Epidermal melanocyte (primary cell): ENCODE measurements around the gene PPP1R3G.

Experiments used
- DNase-seq: peaks from one replicate; pipeline ENCODE4 v3.0.0; 2011; ENCODE audit warnings: low spot score; ENCODE audit not compliant: insufficient read length

The PPP1R3G gene

DNA sequence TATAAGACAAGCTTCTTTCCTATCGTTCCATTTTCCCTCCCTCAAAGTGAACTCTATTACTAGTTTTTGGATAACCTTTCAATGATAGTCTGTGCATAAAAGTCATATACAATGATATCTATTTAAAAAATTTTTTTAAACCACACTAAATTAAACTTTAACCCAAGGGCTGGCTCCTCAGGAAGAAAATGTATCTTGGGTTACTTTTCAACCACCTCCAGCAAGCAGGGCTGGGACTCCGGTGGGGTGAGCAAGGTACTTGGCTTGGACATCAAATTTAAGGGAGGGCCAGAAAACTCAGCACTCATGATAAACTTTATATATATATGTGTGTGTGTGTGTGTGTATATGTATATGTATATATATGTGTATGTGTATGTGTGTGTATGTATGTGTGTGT is 13.9 kb upstream of the PPP1R3G start:
- DNase-seq = no peak

- DNase-seq = no peak
These were observed 12.7 kb upstream of the PPP1R3G start for GRCh38 chr6:5072440-5072839.

DNA sequence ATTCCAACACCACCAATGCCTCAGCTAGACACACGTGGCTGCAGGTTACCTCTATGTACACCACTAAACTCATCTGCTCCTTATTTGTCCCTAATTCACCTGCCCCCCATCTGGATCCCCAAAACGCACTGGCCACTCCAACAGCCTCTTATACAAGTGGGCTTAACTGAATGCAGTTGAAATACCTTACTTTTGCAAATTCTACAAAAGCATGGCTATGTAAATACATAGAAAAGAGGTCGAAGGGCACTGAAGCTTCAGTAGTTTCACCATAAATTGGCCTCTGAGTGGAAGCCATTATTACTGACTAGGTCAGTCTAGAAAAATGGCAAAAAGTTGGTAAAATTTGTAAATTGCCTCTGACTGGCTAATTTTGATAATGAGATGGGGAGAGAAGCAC is 11.1 kb upstream of the PPP1R3G start:
- no peak for DNase-seq

- DNase-seq = no peak
These were observed 8.2 kb upstream of the PPP1R3G start for GRCh38 chr6:5076931-5077330.

DNA sequence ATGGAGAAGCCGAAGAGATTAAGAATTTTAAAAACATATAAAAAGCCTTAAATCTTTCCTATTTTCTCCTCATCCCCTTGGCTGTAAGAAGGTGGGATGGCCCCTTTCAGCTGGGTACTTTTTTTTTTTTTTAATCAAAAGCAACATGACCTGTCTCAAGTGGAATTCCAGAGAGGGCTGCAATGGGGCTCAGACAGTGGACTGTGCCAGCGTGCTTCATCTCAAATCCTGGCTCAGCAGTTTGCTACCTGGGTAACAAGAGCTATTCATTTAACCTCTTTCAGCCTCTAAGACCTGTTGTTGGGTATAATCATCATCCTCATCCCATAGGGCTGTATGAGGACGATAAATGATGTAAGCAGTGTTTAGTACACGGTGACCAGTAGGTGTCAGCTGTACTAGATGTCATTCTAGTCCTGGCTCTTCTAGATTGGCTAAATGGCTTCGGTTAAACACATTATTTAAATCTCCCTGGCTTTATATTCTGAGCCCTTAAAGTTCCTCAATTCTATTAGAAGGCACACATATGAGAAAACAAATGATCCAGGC is 6.9 kb upstream of the PPP1R3G start:
- DNase-seq = no peak

- no peak for DNase-seq
These were observed 5.4 kb upstream of the PPP1R3G start for GRCh38 chr6:5079692-5080091.

- DNase-seq = no peak
These were observed 4.6 kb upstream of the PPP1R3G start for GRCh38 chr6:5080574-5080973.

DNA sequence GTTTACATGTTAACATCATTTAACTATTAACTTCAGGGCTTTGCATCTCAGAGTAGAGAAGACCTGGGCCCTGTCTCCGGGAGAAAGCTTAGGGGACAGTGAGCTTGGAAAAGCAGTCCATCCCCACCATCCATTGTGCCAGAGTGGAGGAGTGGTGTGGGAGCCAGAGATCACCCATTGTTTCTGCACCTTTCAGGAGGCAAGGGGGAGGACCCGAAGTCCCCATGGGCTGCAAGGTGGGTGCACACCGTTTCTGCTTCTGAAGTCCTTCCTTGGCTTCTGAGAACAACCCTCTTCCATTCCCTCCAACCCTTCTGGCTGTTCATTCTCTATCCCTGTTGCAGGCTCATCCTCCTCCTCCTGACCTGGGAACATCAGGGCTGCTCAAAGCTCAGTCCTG is 4.0 kb upstream of the PPP1R3G start:
- no peak for DNase-seq

DNA sequence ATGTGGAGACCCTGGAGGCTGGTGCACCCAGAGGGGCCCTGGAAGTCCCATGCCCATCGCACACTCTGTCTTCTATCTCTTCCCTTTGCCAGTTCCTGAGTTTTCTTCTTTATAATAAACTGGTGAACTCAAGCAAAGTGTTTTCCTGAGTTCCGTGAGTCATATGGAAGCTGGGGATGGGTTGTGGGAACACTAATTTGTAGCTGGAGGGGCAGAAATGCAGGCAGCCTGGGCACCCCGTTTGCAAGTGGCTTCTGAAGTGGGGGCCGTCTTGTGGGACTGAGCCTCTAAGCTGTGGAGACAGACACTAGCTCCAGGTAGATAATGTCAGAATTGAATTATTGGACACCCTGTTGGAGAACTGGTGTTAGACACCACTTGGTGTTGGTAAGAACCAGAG is 3.2 kb upstream of the PPP1R3G start:
- no peak for DNase-seq

DNA sequence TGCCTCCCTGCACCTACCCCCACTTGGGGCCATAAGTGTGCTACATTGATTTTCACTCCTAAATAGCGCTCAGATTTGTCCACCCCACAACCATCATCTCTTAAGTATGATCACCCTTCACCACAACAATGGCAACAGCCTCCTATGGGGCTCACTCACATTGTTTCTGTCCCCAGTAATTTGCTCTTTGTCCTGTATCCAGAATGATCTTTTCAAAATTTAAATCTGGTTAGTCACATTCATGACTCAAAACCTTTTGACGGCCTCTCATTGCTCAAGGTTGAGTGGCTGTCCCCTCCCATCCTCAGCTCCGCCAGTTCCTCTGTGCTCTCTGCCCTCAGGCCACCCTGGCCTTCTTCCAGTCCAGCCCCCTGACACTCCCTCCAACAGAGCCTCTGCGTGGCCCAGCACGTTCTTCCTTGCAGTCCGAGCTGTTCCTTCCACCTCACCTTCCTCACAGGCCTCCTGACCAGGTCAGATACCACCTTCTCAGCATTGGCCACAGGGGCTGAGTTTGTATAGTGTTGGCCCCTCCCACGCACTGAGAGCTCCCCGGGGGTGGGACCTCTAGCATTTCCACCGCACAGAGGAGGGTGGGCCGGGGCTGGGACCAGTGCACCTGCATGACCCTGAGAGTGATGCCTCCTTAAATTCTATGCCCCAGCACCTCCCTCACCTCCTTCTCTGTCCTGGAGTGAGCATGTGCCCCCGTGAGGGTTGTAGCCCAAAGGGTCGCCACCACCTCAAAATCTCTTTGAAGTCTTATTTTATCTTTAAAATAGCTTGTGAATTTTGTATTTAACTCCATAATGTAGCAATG is 2.4 kb upstream of the PPP1R3G start:
- DNase-seq = no peak

DNA sequence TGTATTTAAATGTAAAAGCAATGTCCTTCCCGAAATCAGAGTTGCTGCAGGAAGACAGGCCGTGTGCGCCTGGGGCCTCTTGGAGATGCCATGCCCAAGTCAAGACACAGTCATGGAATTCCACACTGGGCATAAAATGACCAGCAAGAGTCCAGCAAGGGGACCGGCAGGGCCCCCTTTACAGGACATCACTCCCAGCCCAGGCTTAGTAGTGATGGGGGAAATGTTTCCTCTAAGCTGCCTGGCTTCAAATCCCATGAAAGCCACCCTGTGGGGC is 1.9 kb upstream of the PPP1R3G start:
- DNase-seq = no peak

DNA sequence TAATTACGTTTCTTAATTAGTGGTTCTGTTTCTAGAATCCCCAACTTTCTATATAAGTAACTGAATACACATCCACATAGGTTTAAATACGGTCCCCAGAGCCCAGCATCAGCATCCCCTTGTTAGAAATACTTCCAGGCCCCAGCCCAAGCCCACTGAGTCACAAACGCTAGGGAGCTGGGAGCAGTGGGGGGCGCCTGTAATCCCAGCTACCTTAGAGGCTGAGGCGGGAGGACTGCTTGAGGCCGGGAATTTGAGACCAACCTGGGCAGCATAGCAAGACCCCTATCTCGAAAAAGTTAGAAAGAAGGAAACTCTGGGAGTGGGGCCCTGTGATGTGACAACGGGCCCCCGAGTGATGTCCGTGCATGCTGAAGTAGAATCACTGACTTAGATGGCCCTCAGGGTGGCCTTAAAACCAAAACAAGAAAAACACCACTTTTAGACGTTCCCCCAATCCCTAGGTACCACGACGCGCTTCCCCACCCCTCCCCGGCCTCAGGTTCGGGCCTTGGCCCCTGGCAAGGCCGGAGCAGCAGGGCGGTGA is 1.3 kb upstream of the PPP1R3G start:
- DNase-seq = no peak

DNA sequence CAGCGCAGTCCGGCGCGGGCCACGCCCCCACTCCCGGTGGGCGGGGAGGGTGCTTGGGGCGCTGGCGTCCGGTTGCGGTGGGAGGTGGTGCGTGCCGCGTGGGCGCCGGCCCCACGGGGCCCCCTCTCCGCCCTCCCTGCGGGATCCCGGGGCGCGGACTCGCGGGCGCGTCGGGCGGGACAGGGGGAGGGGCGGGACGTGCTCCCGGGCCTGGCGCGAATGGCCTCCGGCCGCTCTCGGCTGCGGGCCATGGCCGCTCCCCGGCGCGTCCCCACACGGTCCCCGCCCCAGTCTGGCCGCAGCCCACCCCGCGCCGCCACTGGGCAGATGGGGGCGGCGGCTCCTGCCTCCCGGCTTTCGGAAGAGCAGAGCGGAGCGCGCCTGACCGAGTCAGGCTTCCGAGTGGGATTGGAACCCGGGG is 771 bp upstream of the PPP1R3G start:
- no peak for DNase-seq

DNA sequence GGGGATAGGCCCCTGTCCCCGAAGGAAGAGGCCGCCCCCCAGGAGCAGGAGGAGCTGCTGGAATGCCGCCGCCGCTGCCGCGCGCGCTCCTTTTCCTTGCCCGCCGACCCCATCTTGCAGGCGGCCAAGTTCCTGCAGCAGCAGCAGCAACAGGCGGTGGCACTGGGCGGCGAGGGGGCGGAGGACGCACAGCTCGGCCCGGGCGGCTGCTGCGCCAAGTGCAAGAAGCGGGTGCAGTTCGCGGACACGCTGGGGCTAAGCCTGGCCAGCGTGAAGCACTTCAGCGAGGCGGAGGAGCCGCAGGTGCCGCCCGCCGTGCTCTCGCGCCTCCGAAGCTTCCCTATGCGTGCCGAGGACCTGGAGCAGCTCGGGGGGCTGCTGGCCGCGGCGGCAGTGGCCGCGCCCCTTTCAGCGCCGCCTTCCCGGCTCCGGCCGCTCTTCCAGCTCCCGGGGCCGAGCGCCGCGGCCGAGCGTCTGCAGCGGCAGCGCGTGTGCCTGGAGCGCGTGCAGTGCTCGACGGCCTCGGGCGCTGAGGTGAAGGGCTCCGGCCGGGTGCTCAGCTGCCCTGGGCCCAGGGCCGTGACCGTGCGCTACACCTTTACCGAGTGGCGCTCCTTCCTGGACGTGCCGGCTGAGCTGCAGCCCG is 630 bp downstream of the PPP1R3G start:
- DNase-seq = no peak

DNA sequence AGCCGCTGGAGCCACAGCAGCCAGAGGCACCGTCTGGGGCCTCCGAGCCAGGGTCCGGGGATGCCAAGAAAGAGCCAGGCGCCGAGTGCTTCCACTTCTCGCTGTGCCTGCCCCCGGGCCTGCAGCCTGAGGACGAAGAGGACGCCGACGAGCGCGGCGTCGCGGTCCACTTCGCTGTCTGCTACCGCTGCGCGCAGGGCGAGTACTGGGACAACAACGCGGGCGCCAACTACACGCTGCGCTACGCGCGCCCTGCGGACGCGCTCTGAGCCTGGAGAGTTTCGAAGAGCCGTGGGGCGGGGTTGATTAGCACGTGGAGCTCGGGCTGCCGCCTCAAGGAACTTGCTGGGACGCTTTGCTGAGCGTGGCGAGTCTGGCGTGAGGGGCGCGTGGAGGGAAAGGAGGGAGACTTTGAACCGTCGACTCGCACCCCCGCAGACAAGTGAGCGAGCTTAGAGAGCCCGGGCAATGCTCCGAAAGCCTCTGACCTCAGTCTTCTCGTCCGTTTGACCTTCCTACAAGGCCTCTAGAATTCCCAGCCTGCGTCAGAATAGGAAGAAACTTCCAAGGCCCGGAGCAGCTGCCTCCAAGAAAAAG is 1.3 kb downstream of the PPP1R3G start:
- no peak for DNase-seq

DNA sequence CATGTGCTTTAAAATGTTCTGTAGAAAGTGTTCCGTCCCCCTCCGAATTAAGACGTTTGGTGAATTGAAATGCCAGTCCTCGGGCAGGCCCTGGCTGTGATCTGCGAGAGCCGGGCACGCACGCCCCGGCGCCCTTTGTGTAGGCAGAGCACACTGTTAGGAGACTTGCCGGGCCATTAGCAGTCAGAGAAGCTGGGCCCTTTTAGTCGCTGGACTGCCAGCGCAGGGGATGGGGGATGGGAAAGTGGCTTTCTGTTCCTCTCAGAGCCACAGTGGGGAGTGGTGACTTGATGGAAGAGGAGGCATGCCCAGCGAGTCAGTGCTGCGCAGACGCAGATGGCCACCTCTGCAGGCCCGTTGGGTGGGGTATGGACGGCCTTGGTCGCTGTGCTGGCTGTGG is 2.2 kb downstream of the PPP1R3G start:
- DNase-seq = no peak

DNA sequence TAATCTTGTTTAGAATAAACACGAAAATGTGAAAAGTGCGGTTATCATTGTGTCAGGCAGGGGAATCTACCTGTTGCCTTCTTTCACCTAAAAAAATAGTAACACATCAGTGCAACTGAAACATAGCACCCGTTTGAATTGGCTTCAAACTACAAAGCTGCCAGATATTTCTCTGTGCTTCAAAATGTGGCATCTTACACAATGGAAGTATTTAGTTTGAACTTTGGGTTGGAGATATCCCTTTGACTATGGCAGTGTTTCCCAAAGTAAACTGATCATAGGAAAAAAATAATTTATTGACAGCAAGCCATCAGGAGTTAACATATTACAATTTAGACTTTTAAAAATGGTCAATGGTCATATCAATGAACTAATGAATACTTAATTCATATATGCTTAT is 3.6 kb downstream of the PPP1R3G start:
- no peak for DNase-seq

DNA sequence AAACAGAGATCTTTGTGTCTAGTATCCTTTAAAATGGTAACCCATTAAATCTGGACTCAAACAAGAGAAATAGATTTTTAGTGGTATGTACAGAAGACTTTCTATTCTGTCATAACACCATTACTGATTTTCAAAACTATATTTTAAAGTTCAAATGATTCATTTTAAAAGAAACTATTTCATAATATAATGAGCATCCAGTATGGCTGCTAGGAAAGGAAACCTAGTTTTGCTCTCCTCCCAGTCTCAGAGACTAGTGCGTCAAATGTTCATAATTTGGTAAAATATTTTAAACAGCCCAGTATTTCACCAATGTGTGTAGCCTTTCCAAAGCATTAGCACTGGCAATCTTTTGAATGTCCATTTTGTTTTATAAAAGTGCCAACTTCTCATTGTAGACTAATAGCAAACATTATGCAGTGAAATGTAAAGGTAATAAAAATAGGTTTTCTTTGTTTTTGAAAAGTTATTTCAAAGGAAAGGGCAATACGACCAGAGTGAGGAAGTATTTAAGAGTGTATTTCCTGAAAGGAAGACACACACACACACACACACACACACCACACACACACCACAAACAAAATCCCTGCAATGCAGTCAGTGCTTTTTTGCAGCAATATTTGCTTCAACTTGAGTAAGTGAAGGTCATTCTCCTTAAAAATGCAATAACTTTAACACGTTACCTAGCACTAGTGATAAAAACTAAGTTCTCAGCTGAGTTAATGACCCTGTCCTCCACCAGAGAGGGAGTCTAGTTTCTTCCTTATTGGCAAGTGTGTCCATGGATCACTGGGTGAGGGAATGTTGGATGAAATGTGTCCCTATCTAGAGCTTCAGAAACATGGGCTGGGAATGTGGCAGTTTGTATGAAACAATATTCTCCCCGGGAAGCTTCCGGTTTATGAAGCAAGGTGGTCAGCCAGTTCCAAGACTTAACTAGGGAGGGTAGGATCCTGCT is 4.6 kb downstream of the PPP1R3G start:
- DNase-seq = no peak

GRCh38 chr6:5090603-5091002 is 5.5 kb downstream of the PPP1R3G start:
- no peak for DNase-seq

GRCh38 chr6:5091210-5092069 is 6.3 kb downstream of the PPP1R3G start:
- DNase-seq = no peak
